Fibroblast of lung (primary cell): ENCODE measurements around the gene POLR1B. TPM values are rescaled to one million over a fixed set of nuclear protein-coding genes. Genes with fewer than 3 reads are reported as not detected.

Experiments used
- DNase-seq, 2 donors: peaks; one replicate each; pipeline versions ENCODE4 v3.0.0 to v3.0.0-alpha.2; 2010; ENCODE audit warnings: low read depth in 2 of 2
- H2AFZ ChIP-seq: 2 replicates; pipeline ENCODE4 v1.5.1; 2012; ENCODE audit warnings: low read length, control low read depth, inconsistent platforms
- H3K27ac ChIP-seq: 2 replicates; pipeline ENCODE4 v1.5.1; 2011; ENCODE audit warnings: low read length, control low read depth; ENCODE audit not compliant: insufficient read depth
- H3K27me3 ChIP-seq: 2 replicates; pipeline ENCODE4 v1.5.1; 2011; ENCODE audit warnings: mild to moderate bottlenecking, low read length; ENCODE audit not compliant: control insufficient read depth, insufficient read depth
- H3K36me3 ChIP-seq: 2 replicates; pipeline ENCODE4 v1.5.1; 2011; ENCODE audit warnings: low read length; ENCODE audit not compliant: control insufficient read depth, insufficient read depth
- H3K4me1 ChIP-seq: 2 replicates; pipeline ENCODE4 v1.5.1; 2011; ENCODE audit warnings: low read length; ENCODE audit not compliant: control insufficient read depth, insufficient read depth; ENCODE audit errors: extremely low read depth
- H3K4me2 ChIP-seq: 2 replicates; pipeline ENCODE4 v1.5.1; 2011; ENCODE audit warnings: low read length, control low read depth; ENCODE audit not compliant: insufficient read depth; ENCODE audit errors: extremely low read depth
- H3K4me3 ChIP-seq, 4 experiments: fragments of 200-600 bp in 1 of 4; sonication (generic) in 1 of 4; replicated peaks in 1 of 4; 2 replicates each; pipeline ENCODE4 v1.5.1; 2011 to 2016; ENCODE audit warnings: low read length in 4 of 4, low read depth in 3 of 4, mild to moderate bottlenecking in 3 of 4, control low read depth in 2 of 4, inconsistent platforms in 1 of 4, mixed read lengths in 1 of 4; ENCODE audit not compliant: insufficient read depth in 1 of 4; ENCODE audit errors: control extremely low read depth in 1 of 4
- H3K79me2 ChIP-seq: 2 replicates; pipeline ENCODE4 v1.5.1; 2012; ENCODE audit warnings: mild to moderate bottlenecking, low read length, inconsistent platforms; ENCODE audit not compliant: control insufficient read depth, insufficient read depth
- H3K9ac ChIP-seq: 2 replicates; pipeline ENCODE4 v1.5.1; 2011; ENCODE audit warnings: mild to moderate bottlenecking, low read length, control low read depth; ENCODE audit not compliant: insufficient read depth
- H3K9me3 ChIP-seq: 2 replicates; pipeline ENCODE4 v1.5.1; 2012; ENCODE audit warnings: low read depth, low read length; ENCODE audit not compliant: control insufficient read depth, insufficient read depth
- H4K20me1 ChIP-seq: 2 replicates; pipeline ENCODE4 v1.5.1; 2011; ENCODE audit warnings: low read length; ENCODE audit not compliant: control insufficient read depth, insufficient read depth; ENCODE audit errors: extremely low read depth
- CTCF ChIP-seq, 2 donors: IDR thresholded peaks in 1 of 2; conservative IDR thresholded peaks in 1 of 2; 1 replicate in 1 of 2; 2 replicates in 1 of 2; pipeline ENCODE4 v1.5.1; 2011 to 2012; ENCODE audit warnings: low read length in 2 of 2, control low read depth in 1 of 2, inconsistent platforms in 1 of 2, low read depth in 1 of 2, mild to moderate bottlenecking in 1 of 2
- EZH2 ChIP-seq: IDR thresholded peaks from 2 replicates; pipeline ENCODE4 v1.5.1; 2012; ENCODE audit warnings: low read length, control low read depth, mild to moderate bottlenecking; ENCODE audit errors: missing control alignments
- polyA plus RNA-seq, 2 donors: library from polyadenylated mRNA; depleted of rRNA in 1 of 2; stranded (reverse) in 1 of 2; unstranded in 1 of 2; fragments of >200 nt; gene quantifications; 2 replicates each; pipeline ENCODE4 v1.2.1, GENCODE V29; 2011 to 2012; ENCODE audit warnings: missing spikeins in 1 of 2
- total RNA-seq: library from RNA; depleted of rRNA; stranded (reverse); fragments of >200 nt; gene quantifications from 2 replicates; pipeline ENCODE4 v1.2.1, GENCODE V29; 2014

The POLR1B gene
- total and polyA plus RNA-seq, 2 donors (not counting 1 experiment from before 2014, with no cell fraction given) = 12.2 to 15.5 TPM

GRCh38 chr2:112518807-112519206, 23.5 kb upstream of the POLR1B start:
- H3K9me3 ChIP-seq = no peaks in the 10 kb centered on the region
- H3K4me1 ChIP-seq = no peaks in the 10 kb centered on the region
- no peak overlapping the region for H3K9ac ChIP-seq
- no peak overlapping the region for H3K27ac ChIP-seq
- H2AFZ ChIP-seq = no peak overlapping the region
- no peak overlapping the region for H3K4me2 ChIP-seq
- H3K4me3 ChIP-seq = no peak overlapping the region
- no peak for DNase-seq
- H3K79me2 ChIP-seq = no peaks in the 10 kb centered on the region
- no peaks in the 10 kb centered on the region for H3K27me3 ChIP-seq
- peaks cover 18% of the 10 kb centered on the region for H3K36me3 ChIP-seq
- H4K20me1 ChIP-seq = no peaks in the 10 kb centered on the region
- TF ChIP-seq CTCF (conservative IDR thresholded peaks at IDR 0.05 in 1 of 2, IDR thresholded peaks at IDR 0.05 in 1 of 2; ENCODE audit: low read depth in 1 of 2, low read length in 2 of 2) (no peak), EZH2 (no peak)

GRCh38 chr2:112519506-112519905, 22.8 kb upstream of the POLR1B start:
- TF ChIP-seq EZH2 (no peak), CTCF (conservative IDR thresholded peaks at IDR 0.05 in 1 of 2, IDR thresholded peaks at IDR 0.05 in 1 of 2; ENCODE audit: low read depth in 1 of 2, low read length in 2 of 2) (no peak)
- no peaks in the 10 kb centered on the region for H3K79me2 ChIP-seq

GRCh38 chr2:112520234-112520783, 22.0 kb upstream of the POLR1B start:
- no peaks in the 10 kb centered on the region for H4K20me1 ChIP-seq
- no peak for DNase-seq
- H3K9me3 ChIP-seq = no peaks in the 10 kb centered on the region
- no peak overlapping the region for H3K27ac ChIP-seq
- no peak overlapping the region for H3K4me3 ChIP-seq
- no peak overlapping the region for H3K4me2 ChIP-seq
- no peaks in the 10 kb centered on the region for H3K4me1 ChIP-seq
- no peak for TF ChIP-seq CTCF (conservative IDR thresholded peaks at IDR 0.05 in 1 of 2, IDR thresholded peaks at IDR 0.05 in 1 of 2; ENCODE audit: low read depth in 1 of 2, low read length in 2 of 2)
- no peak for TF ChIP-seq EZH2
- H3K36me3 ChIP-seq = peaks cover 18% of the 10 kb centered on the region
- H2AFZ ChIP-seq = no peak overlapping the region
- H3K27me3 ChIP-seq = no peaks in the 10 kb centered on the region
- H3K9ac ChIP-seq = no peak overlapping the region
- no peaks in the 10 kb centered on the region for H3K79me2 ChIP-seq

More at GRCh38 chr2:112519506-112519905, 22.8 kb upstream of the POLR1B start:
- Histone ChIP-seq H3K27ac (no peak overlapping the region), H3K4me3 (no peak overlapping the region), H3K27me3 (no peaks in the 10 kb centered on the region), H3K4me2 (no peak overlapping the region), H3K36me3 (peaks cover 18% of the 10 kb centered on the region), H3K9me3 (no peaks in the 10 kb centered on the region), H2AFZ (no peak overlapping the region), H3K4me1 (no peaks in the 10 kb centered on the region), H4K20me1 (no peaks in the 10 kb centered on the region), H3K9ac (no peak overlapping the region)
- no peak for DNase-seq
